Fibroblast of the aortic adventitia (primary cell): ENCODE results near the gene MFSD2A. TPM values are rescaled to one million over a fixed set of nuclear protein-coding genes. Genes with fewer than 3 reads are reported as not detected.

Source experiments
- DNase-seq: peaks from one replicate; pipeline ENCODE4 v3.0.0-alpha.2; 2010; ENCODE audit warnings: low read depth
- H3K4me3 ChIP-seq: 2 replicates; pipeline ENCODE4 v1.5.1; 2011; ENCODE audit warnings: low read depth, mild to moderate bottlenecking, control low read depth, low read length, moderate library complexity
- total RNA-seq: library from RNA; depleted of rRNA; stranded (reverse); fragments of >200 nt; gene quantifications from 2 replicates; pipeline ENCODE4 v1.2.3, GENCODE V29; 2012; ENCODE audit warnings: low replicate concordance
- TF ChIP-seq, protein P1 (sequence below): IDR thresholded peaks from 2 replicates; pipeline ENCODE4 v1.5.1; 2011; ENCODE audit warnings: mild to moderate bottlenecking, low read length, control low read depth, inconsistent platforms; ENCODE audit not compliant: insufficient read depth

The MFSD2A gene
- total RNA-seq, 1 donor: 2.3 TPM

DNA sequence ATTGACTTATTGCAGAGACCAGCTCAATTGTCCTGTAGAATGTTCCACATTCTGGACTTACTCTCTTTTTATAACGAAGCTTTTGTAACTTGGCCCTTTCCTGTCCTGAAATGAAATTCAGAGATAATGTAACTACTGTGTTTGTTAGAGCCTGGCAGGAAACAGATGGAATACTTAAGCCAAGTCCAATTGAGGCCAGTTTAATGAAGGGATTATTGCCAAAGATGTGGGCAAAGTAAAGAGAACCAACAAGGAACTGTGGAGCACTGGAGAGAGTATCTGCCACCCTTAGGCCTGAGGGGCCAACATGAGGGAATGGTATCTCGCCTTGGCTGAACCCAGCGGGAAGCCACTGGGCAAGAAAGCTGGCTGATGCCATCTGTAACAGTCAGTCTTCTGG, 32.9 kb downstream of the MFSD2A start:
- TF ChIP-seq, protein P1, sequence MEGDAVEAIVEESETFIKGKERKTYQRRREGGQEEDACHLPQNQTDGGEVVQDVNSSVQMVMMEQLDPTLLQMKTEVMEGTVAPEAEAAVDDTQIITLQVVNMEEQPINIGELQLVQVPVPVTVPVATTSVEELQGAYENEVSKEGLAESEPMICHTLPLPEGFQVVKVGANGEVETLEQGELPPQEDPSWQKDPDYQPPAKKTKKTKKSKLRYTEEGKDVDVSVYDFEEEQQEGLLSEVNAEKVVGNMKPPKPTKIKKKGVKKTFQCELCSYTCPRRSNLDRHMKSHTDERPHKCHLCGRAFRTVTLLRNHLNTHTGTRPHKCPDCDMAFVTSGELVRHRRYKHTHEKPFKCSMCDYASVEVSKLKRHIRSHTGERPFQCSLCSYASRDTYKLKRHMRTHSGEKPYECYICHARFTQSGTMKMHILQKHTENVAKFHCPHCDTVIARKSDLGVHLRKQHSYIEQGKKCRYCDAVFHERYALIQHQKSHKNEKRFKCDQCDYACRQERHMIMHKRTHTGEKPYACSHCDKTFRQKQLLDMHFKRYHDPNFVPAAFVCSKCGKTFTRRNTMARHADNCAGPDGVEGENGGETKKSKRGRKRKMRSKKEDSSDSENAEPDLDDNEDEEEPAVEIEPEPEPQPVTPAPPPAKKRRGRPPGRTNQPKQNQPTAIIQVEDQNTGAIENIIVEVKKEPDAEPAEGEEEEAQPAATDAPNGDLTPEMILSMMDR: no peak
- H3K4me3 ChIP-seq: no peak overlapping the region
- no peak for DNase-seq

DNA sequence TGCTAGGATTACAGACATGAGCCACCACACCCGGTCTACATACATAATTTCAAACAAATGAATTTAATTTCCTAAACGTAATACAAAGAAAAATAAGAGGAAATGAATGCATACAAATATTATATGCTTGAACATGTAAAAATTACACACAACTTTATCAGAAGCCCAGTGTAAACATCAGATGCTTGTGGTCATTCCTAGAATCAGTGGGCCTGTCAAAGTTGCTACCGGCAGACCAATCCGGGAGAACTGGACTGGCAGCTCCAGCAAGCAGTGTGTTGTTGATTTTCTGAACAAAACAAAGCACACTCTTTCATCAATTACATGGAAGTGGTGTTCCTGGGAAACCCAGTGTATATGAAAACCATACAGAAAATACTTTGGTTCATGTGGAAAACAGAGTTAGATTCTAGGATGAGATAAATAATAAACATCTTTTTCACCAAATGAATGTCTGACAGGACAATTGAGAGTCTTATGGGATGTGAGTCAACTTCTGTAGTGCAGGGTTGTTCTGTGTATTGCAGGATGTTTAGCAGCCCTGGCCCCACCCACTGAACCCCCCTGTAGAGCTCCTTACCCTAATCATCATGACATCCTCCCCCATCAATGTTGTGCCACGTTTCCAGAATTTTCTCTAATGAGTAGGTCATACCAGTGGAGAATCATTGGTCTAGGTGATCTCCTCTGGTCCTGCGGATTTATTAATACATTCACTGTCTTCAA, 33.8 kb downstream of the MFSD2A start:
- DNase-seq: no peak
- TF ChIP-seq, protein P1: no peak
- no peak overlapping the region for H3K4me3 ChIP-seq

DNA sequence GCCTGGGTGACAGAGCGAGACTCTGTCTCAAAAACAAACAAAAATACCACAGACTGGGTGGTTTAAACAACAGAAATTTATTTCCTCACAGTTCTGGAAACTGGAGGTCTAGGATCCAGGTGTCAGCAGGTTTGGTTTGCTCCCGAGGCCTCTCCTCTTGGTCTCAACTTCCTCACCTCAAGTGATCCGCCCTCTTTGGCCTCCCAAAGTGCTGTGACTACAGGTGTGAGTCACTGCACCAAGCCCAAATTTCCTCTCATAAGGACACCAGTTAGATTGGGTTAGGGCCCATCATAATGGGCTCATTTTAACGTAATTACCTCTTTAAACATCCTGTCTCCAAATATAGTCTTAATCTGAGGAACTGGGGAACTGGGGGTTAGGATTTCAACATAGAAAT, 35.5 kb downstream of the MFSD2A start:
- TF ChIP-seq, protein P1: no peak
- no peak for DNase-seq
- no peak overlapping the region for H3K4me3 ChIP-seq

DNA sequence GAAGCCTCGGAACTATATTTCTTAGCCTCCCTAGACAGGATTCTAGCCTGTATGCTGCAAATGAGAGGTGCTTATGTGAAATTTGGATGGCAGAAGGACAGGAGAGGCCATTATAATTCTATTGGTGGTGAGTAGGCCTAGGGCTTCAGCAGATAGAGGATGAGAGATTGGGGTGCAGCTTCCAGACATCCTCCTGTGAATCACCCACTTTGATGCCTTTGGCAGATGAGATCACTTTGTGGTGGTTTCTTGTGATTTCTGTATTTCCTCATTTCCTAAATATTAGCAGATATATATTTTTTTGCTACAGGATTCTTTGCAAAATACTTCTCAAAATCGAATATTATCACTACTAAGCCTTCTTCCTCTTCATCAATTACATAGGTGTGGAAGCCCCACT, 37.3 kb downstream of the MFSD2A start:
- TF ChIP-seq, protein P1: no peak
- no peak overlapping the region for H3K4me3 ChIP-seq
- DNase-seq: no peak

DNA sequence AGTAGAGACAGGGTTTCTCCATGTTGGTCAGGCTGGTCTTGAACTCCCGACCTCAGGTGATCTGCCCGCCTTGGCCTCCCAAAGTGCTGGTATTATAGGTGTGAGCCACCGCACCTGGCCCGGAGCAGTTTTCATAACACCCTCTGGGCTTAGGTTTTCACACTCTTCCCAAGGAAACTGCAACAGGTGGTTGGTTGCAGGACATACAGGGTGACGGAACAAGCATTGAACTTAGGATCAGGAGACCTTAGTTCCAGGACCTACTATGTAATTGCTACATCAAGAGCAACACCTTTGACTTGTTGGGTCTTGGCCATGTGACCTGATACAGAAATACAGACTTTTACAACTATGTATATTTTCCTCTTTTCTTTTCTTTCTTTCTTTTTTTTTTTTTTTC, 37.9 kb downstream of the MFSD2A start:
- TF ChIP-seq, protein P1: no peak
- no peak overlapping the region for H3K4me3 ChIP-seq
- no peak for DNase-seq

DNA sequence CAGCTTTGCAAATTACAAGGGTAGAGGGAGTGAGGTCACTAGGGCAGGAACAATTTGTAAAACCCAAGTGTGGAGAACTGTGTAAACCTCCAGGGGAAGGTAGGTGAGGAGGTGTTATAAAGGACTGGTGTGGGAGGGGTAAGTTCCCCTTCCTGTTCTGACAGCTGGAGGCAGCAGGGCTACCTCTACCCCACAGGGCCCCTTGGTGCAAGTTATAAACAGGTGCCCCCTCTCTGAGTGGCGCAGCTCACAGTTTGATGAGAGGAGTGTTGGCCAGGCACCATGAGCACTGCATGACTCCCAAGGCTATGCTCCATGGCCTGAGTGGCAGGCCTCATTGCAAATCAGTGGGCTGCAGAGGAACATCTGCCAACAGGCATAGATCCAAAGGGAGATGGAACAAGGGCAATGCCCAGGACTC, 41.0 kb downstream of the MFSD2A start:
- TF ChIP-seq, protein P1: no peak
- no peak overlapping the region for H3K4me3 ChIP-seq
- no peak for DNase-seq
